GM13977 (cell line): ENCODE data around the gene C5orf58.

Source experiments
- DNase-seq: peaks from one replicate; pipeline ENCODE4 v3.0.0; 2012; ENCODE audit warnings: low spot score
- CTCF ChIP-seq: IDR thresholded peaks from 2 replicates; pipeline ENCODE4 v1.5.1; 2012; ENCODE audit warnings: mild to moderate bottlenecking, control low read depth; ENCODE audit not compliant: insufficient read depth; ENCODE audit errors: extremely low read depth, missing control alignments
- in situ Hi-C: fragments of 300-500 bp; cut with MboI; formaldehyde crosslinking; loops from one replicate; pipeline ENCODE4 v1.12.0; 2022; ENCODE audit warnings: low sequenced_read_pairs, low pct_unique_long_range_greater_than_20kb, mixed read lengths, inconsistent platforms; ENCODE audit not compliant: unreplicated experiment

C5orf58 gene

GRCh38 chr5:170206958-170207357 is 25.8 kb upstream of the C5orf58 start:
- no peak for DNase-seq
- in situ Hi-C loops: no loop called here
- no peak for TF ChIP-seq CTCF

- in situ Hi-C loops: no loop called here
- DNase-seq: no peak
- TF ChIP-seq CTCF: no peak
These were observed 21.0 kb upstream of the C5orf58 start for GRCh38 chr5:170211575-170212334.

- in situ Hi-C loops: no loop called here
- TF ChIP-seq CTCF: peak; percentile 55
- DNase-seq: no peak
These were observed 16.4 kb upstream of the C5orf58 start for GRCh38 chr5:170216257-170216864.

GRCh38 chr5:170217831-170218230 is 15.0 kb upstream of the C5orf58 start:
- TF ChIP-seq CTCF: no peak
- in situ Hi-C loops: no loop called here
- DNase-seq: no peak

GRCh38 chr5:170218726-170219125 is 14.1 kb upstream of the C5orf58 start:
- TF ChIP-seq CTCF: no peak
- in situ Hi-C loops: no loop called here
- DNase-seq: no peak

- no peak for TF ChIP-seq CTCF
- DNase-seq: no peak
- in situ Hi-C loops: loop anchor here (10.0 kb wide), 1 partner anchor 205 kb away; no protein-coding TSS in a partner anchor
These were observed 13.2 kb upstream of the C5orf58 start for GRCh38 chr5:170219615-170220014.
